Activated CD8-positive, alpha-beta memory T cell treated with anti-CD3 and anti-CD28 coated beads, Interleukin-2, amount 50 U/mL, for 1 hour (primary cell): Measurements from ENCODE around the gene TESK2.

Source experiments
- DNase-seq: peaks from one replicate; pipeline ENCODE4 v3.0.0-alpha.2; 2020; ENCODE audit errors: extremely low read depth

TESK2 gene

DNA sequence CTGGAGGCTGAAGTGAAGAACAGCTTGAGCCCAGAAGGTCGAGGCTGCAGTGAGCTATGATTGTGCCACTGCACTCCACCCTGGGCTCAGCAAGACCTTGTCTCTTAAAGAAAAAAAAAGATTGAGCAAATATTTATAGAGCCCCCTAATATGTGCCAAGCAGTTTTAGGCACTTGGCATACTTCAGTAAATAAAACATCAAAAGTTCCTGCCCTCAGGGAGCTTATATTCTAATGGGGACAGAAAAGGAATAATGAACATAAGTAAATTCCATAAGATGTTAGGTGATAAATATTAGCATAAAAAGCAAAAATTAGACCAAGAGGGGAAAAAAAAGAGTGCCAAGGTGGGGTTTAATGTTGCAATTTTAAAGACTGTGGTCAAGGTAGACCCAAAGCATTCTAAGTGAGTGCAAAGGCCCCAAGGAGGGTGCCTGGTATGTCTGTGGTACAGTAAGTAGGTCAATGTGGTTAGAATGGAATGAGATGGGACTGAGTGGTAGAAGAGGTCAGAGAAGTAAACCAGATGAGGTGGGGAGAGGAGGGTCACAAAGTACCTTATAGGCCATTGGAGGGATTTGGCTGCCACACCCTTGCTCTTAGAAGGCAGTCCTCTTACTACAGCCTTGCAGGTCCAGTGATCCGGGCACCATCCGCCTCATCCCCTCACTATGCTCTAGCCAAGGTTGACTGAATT is 153.2 kb downstream of the TESK2 start:
- no peak for DNase-seq

DNA sequence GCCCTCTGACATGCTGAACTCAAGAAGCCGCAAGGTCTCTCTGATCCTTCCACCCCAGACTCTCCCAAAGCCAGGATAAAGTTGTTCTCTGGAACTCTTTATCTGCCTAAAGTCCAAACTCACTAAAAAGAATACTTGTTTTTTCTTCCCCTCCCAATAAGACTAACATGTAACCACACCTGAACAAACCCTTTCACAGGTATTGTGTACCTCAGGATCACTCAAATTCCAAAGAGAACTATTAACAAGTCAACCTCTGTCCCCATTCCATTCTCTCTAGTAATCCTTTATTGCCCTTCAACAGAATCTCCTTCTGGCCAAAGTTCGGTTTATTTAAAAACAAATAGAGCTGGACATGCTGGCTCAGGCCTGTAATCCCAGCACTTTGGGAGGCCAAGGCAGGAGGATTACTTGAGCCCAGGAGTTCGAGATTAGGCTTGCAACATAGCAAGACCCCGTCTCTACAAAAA is 155.1 kb downstream of the TESK2 start:
- DNase-seq: no peak

DNA sequence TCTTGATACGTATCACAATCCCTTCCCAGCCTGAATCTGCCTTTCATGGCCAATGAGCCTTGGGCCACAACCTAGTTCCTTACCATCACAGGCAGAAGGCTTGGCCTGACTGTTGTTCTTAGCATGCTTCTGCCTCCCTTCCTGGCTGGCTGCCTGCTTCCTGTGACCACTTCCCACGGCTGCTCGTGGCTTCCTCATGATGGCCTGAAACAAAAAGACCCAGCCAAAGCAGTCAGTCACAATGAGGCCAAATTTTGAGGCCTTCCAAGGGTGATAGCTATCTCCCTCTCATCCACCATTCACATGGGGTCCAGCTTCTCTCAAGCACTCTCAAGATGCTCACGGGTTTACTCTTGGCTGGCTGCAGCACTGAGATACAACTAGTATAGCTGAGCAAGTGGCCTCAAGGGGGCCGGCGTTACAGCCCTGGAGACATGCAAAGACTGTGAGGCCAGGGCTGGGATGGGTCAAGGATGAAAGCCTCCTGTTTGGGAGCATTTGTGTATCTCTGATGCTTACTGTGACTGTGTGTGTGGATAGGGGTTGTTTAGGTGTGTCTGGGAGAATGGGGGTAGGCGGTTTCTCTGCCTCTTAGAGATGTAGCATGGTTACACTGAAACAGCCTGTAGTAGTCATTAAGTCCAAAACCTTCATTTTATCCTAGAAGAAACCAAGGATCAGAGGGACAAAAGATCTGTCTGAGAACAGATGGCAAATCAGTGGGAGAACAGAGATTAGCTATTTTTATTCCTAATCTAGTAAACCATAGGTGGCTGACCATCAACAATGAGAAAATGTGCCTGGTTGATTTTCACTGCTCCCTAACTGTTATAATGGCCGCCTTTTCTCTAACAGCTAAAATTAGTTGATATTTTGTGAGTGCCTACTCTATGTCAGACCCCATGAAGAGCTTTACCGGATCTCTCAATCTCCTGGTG is 156.4 kb downstream of the TESK2 start:
- DNase-seq: no peak

DNA sequence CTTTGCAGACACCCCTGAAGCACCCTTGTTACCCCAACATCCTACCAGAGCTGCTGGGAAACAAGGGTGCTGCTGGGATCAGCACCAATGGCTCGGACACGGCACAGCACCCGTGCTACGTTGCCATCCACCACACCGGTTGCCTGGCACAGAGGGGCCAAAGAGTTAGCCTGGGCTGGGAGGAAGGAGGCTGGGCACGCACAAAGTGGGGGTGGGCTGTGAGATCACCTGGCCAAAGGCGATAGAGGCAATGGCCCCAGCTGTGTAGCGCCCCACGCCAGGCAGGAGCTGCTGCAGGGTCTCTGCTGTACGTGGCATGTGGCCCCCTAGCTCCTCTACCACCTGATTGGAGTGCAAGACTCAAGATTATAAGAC is 158.6 kb downstream of the TESK2 start:
- DNase-seq: no peak

DNA sequence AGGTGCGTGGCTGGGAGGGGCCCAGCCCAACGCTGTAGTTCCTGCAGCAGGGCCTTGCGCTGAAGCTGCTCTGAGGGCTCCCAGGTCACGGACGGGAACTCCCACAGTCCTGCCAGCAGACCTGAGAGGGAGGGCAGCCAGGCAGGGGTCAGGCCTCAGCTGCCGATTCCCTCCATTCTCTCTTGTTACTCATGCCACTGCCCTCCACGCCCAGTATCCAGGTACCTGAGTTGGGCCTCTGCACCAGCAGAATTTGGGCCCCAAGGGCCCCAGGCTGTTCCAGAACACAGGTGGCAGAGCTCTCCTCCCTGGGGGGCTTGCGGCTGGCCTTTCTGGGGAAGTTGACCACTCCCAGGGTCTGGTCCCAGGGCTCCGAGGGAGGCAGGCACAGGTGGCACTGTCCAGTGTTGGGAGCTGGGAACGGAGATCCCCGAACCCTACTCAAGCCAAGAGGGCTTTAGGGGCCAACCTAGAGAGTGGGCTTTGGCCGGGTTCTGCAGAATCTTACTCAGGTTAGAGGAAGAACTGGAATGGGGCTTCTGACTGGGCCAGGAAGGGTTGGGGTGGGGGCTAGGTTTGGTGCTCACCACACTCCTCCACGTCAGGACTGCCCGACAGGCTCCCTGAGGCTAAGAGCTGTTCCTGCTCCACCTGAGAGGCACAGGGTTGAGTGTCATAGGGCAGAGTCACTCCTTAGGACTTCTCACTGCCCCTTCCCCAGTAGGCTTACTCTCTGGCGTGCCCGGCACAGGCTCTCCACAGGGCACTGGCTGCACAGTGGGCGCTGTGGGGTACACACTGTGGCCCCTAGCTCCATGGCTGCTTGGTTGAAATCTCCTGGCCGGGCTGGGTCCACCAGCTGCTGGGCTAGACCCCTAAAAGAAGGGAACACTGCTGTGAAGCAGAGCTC is 159.3 kb downstream of the TESK2 start:
- DNase-seq: no peak

DNA sequence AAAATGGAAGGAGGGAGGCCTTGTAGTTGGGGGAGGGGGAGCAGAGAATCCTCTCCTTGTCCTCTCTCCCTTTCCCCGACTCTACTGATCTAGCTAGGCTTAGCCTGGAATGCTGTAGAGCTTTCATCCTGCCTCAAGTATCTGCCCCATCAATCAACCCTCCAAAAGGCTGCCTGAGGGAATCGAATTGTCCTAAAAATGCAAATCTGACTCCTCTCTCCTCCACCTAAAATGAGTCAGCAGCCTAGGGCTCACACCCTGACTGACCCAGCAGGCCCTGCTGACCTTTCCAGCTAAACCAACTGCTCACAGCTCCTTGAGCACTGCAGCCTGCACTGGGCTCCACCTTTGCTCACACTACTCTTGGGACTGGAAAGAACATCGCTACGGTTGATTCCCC is 161.5 kb downstream of the TESK2 start:
- no peak for DNase-seq

DNA sequence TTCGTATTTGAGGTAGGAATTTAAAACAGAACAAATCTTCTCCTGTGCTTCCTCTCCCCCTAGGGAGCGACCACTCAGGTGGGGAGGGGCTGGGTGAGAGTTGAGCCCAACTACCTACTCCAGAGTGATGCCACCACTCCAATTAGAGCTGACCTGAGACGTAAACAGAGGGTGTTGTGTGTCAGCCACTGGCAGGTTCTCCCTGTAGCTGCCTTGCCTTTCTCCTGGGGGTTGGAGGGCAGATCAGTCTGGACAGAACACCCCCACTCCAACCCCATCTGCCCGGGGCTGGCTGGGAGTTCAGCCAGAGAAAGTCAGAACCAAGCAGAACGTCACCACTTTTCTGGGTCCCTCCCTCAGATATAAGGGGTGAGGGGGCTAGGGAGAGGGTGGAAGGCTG is 162.3 kb downstream of the TESK2 start:
- no peak for DNase-seq

DNA sequence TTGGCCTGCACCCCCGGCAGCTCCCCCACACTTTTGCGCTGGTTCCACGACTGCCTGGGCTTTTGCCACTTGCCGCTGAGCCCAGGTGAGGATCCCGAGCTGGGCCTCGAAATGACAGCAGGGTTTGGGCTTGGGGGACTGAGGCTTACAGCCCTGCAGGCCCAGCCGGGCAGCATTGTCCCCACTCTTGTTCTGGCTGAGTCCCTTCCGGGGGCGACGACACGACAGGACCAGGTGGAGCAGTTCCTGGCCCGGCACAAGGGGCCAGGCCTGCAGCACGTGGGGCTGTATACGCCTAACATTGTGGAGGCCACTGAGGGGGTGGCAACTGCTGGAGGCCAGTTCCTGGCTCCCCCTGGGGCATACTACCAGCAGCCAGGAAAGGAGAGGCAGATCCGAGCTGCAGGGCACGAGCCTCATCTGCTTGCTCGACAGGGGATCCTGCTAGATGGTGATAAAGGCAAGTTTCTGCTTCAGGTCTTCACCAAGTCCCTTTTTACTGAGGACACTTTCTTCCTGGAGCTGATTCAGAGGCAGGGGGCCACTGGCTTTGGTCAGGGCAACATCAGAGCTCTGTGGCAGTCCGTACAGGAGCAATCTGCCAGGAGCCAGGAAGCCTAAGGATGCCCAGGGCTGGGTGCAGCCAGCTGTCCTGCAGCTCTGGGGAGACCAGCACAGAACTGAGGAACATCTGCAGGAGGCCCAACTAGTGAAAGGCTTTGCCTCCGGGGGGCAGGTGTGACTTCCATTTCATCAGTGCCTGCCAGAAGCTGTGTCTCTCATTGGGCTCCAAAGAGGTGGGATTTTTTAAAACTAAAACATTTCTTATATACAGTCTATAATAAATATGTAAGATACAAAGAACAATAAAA is 163.1 kb downstream of the TESK2 start:
- DNase-seq: no peak

DNA sequence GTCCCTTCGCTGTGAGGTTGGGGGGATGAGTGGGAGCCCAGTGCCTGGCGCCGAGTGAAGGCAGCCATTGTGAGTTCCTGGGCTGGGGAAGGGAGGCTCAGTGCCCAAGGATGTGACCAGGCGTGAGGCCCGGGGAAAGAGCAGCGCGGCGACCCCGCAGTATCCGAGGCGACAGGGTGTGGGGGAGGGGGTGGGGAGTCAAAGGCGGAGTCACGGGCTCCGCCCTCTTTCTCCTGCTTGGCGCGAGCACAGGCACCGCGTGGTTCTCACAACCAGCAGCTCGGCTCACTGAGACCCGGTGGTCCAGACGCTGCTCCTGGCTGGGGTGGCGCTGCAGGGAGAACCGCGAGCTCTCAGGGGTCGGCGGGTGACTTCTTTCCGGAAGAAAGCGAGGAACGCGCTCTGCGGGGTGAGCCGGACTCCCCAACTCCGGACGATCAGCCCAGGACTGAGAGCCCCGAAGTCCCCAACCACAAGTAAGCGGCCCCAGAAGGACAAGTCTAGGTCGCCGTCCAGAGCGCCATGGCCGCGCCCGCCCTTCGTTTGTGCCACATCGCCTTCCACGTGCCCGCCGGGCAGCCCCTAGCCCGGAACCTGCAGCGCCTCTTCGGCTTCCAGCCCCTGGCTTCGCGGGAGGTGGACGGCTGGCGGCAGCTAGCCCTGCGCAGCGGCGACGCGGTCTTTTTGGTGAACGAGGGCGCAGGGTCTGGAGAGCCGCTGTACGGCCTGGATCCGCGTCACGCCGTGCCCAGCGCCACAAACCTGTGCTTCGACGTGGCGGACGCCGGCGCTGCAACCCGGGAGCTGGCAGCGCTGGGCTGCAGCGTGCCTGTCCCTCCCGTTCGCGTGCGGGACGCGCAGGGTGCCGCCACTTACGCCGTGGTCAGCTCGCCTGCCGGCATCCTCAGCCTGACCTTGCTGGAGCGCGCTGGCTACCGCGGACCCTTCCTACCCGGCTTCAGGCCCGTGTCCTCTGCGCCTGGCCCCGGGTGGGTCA is 164.0 kb downstream of the TESK2 start, which contains the start of gene HPDL:
Gene HPDL, plus strand, starts transcription at position 269 of the 997 bp plus-strand sequence. Its CDS starts 254 bp downstream, at position 523.
- DNase-seq: no peak

DNA sequence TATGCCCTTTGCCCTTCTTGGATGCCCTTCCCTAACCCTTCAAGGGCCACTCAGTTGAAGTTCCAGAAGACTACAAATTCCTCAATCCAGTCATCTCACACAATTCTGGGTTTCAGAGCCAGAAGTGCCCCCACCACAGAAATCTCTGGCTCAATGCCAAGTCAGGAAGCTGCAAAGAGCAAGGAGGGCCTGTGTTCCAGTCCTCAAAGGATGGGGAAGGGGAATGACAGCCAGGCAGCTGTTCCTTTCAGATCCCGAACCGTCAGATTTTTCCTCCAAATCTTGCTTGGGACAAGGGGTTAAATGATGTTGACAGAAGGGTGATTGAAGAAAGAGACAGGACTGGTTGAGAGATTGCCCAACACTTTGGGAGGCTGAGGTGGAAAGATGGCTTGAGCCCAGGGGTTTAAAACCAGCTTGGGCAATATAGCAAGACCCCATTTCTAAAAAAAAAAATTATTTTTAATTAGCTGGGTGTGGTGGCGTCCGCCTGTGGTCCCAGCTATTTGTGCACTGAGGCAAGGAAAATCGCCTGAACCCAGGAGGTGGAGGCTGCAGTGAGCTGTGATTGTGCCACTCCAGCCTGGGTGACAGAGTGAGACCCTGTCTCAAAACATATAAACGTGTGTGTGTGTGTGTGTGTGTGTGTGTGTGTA is 165.0 kb downstream of the TESK2 start:
- DNase-seq: no peak

DNA sequence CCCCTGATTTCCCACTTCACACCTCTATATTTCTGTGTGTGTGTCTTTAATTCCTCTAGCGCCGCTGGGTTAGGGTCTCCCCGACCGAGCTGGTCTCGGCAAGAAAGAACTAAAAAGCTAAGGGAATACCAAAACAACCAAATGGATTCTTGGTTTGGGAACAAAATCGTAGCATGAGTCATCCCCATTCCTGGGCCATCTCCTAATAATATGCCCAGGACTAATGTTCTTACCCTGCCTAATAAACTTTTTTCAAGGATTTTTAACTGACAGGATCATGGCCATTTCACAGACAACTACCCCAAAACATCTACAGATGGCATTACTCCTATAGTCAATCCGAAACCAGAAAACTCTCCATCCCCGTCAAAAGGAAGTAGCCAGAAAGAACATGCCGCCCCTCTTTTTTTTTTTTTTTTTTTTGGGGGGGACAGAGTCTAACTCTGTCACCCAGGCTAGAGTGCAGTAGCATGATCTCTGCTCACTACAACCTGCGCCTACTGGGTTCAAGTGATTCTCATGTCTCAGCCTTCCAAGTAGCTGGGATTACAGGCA is 168.4 kb downstream of the TESK2 start:
- no peak for DNase-seq

DNA sequence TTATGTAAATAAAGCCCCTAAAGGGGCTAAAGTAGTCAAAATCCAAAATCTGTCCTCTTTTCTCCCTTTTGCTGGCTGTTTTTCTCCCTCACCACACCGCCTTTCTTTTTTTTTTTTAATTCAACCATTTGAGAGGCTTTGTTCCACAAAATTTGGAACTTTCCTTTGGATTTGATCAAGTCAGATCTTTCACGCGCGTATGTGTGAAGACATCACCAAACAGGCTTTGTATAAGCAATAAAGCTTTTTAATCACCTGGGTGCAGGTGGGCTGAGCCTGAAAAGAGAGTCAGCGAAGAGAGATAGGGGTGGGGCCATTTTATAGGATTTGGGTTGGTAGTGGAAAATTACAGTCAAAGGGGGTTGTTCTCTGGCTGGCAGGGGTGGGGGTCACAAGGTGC is 169.5 kb downstream of the TESK2 start:
- no peak for DNase-seq

DNA sequence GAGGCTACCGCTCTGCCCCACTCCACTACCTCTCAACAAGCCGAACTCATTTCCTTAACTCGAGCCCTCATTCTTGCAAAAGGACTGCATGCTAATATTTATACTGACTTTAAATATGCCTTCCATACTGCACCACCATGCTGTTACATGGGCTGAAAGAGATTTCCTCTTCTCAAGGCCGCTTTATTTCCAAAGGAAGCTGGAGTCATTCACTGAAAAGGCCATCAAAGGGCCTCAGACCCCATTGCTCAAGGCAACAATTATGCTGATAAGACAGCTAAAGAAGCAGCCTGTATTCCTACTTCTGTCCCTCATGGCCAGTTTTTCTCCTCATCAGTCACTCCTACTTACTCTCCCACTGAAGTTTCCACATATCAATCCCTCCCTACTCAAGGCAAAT is 171.2 kb downstream of the TESK2 start:
- no peak for DNase-seq

DNA sequence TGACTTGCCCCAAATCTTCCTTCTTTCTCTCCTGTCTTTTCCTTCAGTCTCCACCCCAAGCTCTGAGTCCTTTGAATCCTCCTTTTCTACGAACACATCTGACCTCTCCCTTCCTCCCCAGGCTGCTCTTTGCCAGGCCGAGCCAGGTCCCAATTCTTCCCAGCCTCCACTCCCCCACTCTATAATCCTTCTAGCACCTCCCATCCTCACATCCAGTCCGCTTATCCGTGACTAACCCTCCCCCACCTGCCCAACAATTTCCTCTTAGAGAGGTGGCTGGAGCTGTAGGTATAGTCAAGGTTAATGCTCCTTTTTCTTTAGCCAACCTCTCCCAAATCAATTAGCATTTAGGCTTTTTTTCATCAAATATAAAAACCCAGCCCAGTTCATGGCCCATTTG is 173.8 kb downstream of the TESK2 start:
- DNase-seq: no peak

DNA sequence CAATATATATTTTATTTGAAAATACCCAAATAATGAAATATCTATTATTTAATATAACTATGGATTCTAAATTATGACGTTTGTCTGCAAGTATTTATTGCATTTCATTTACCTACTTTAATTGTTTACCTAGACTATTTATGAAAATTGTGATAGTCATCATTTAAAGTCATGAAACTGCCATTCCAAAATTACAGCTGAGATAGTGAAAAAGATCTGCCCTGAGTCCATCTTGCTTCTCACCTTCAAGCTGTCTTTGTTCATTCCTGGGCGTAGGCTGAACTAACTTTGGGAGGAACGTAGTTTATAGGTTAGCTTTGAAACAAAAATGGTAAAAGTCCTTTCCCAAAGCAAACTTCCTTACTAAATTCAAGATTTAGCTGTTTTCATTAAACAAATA is 176.7 kb downstream of the TESK2 start:
- no peak for DNase-seq

DNA sequence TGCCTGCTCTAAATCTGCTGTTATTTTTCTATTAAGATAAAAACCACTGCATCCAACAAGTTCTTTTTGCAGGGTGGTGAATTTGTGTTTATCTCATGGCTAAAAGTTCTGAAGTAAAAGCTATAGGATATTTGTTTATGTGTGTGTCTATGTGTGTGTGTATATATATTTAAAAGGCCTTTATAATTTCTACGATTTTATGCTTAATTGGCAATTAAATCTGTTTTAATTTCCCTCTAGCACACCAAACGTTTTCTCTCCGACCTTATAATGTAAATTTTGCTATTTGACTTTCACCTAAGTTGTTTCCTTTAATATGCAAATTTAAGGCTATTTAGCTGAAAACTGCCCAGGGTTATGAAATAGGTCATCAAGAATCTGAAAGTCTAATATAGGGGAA is 184.1 kb downstream of the TESK2 start:
- no peak for DNase-seq

DNA sequence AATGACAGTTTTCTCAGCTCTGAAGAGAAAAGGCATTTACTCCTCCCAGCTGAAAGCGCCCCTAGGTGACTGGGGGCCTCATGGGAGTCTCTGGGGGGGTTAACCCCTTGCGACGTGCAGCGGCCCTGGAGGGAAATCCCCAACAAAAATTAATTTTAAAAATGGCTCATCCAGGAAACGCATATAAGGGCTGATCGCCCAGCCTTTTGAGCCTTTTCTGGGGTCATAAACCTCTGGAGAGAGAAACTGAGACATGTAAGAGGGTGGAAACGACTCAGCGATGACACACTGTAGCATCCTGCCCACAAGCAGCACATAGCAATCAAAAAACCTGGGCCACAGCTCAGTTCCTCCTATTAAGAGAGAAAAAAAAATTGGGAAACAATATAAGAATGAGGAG is 184.6 kb downstream of the TESK2 start:
- no peak for DNase-seq

DNA sequence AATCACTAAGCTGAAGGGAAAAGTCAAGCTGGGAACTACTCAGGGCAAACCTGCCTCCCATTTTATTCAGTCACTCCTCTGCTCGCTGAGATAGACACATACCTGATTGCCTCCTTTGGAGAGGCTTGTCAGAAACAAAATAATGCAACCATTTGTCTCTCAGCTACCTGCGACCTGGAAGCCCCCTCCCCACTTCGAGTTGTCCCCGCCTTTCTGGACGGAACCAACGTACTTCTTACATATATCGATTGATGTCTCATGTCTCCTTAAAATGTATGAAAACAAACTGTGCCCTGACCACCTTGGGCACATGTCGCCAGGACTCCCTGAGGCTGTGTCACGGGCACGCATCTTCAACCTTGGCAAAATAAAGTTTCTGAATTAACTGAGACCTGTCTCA is 185.7 kb downstream of the TESK2 start:
- DNase-seq: no peak
